Stomach smooth muscle (tissue), 2 donors: Measurements from ENCODE around the gene LAMTOR1.
"Not testable (repeated sequence)": the region's sequence is repeated elsewhere in the genome, so short reads cannot be mapped to it uniquely, and the experiment has no call there.

Experiments
- H3K27ac ChIP-seq: one replicate; pipeline ENCODE4 v1.7.0; 2013; ENCODE audit warnings: mild to moderate bottlenecking, low read length, inconsistent platforms
- H3K27me3 ChIP-seq, 2 donors: one replicate each; pipeline ENCODE4 v1.7.0; 2013; ENCODE audit warnings: low read length in 2 of 2; ENCODE audit not compliant: insufficient read depth in 2 of 2, control insufficient read depth in 1 of 2
- H3K36me3 ChIP-seq, 2 donors: one replicate each; pipeline ENCODE4 v1.7.0; 2013; ENCODE audit warnings: low read length in 2 of 2; ENCODE audit not compliant: control insufficient read depth in 2 of 2, insufficient read depth in 2 of 2
- H3K4me1 ChIP-seq: one replicate; pipeline ENCODE4 v1.7.0; 2013; ENCODE audit warnings: low read length; ENCODE audit not compliant: control insufficient read depth, insufficient read depth
- H3K4me3 ChIP-seq, 2 donors: one replicate each; pipeline ENCODE4 v1.7.0; 2013; ENCODE audit warnings: low read length in 2 of 2
- H3K9ac ChIP-seq, 2 donors: one replicate each; pipeline ENCODE4 v1.7.0; 2013; ENCODE audit warnings: low read length in 2 of 2, mild to moderate bottlenecking in 1 of 2
- H3K9me3 ChIP-seq, 2 donors: one replicate each; pipeline ENCODE4 v1.7.0; 2013; ENCODE audit warnings: low read length in 2 of 2; ENCODE audit not compliant: control insufficient read depth in 2 of 2
- donor health status: healthy.
- donor health status: Pancreatic carcinoma.

The LAMTOR1 gene

DNA sequence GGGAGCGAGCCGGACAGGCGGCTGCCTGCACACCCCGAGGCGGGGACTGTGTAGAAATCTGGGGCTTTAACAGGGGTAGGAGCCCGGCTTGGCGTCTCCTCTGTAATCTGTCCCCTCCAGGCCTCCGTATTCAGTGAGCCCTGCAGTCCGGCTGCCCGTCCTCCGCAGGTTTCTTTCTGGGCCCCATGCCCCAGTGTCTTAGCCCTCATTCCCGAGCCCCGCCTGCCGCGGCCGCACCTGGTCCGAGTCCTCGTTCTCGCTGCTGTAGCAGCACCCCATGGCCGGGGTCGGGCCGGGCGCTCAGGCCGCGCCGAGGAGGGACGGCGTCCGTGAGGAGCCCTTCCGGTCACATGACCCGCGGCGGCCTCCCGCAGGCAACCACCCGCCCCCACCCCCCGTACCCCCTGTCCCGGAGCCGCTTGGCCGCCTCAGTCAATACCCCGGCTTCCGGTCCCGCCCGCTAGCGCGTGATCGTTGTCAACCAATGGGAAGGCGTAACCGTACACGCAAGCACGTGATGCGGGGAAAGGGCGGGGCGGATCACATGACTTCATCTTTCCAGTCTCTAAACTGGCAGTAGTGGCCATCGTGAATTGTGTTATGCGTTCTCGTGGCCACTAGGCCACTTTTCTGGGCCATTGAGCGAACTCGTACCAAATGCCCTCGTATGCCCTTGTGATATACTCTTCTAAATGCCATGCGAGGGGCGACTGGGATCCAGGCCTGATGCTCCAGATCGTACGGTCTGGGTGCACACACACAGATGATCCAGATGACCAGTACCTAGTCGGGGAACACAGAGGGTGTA lies at the start of gene LAMTOR1:
Gene LAMTOR1, minus strand, starts transcription at position 352 of the 808 bp plus-strand sequence. Its CDS starts 73 bp downstream, at position 279.
- H3K9me3 ChIP-seq: no peaks in the 10 kb centered on the region

DNA sequence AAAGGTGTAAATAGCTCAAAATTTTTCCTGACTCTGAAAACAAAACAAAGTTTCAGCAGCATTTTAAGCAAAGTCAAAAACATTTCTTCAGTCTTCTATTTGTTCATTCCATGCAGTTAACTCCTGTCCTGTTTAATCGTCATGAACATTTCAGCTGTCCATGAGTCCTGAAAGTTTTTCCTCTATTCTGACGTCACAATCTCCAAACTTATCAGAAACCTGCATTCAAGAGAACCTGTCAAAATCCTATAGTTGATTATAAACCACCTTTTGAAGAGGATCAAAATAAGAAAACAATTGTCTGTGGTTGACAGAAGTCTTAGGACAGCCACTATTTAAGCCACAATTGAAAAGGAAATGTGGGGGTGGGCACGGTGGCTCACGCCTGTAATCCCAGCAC lies 47.8 kb upstream of the LAMTOR1 start:
- Histone ChIP-seq H3K4me3 (no peak overlapping the region), H3K27ac (no peak overlapping the region), H3K4me1 (no peaks in the 10 kb centered on the region), H3K9ac (no peak overlapping the region), H3K9me3 (no peaks in the 10 kb centered on the region), H3K27me3 (no peaks in the 10 kb centered on the region), H3K36me3 (no peaks in the 10 kb centered on the region)

More for the DNA sequence above, at the start of gene LAMTOR1:
- Histone ChIP-seq H3K27me3 (no peaks in the 10 kb centered on the region), H3K36me3 (peaks cover 9 to 26% of the 10 kb centered on the region in 2 donors), H3K27ac (peak within 1 kb of the TSS; percentile 94), H3K4me1 (peaks cover 42% of the 10 kb centered on the region), H3K4me3 (peak within 1 kb of the TSS; percentile 80 to 98), H3K9ac (peak within 1 kb of the TSS; percentile 81 to 98)

DNA sequence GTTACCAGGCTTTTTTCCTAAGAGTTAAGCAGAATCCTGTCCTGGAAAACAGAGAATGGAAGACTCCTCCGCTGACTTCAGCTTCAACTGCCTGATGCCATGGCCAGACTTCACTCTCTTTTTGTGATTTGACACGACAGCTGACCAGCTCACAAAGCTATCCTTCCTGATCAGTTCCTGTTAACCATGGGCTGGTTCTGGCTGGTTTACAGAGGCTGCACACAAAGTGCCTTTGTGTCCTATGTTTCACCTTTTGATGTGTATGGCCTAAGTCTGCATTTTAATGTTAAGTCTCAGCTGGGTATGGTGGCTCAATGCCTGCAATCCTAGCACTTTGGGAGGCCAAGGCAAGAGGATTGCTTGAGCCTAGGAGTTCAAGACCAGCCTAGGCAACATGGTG lies 43.5 kb upstream of the LAMTOR1 start:
- no peak overlapping the region for H3K27ac ChIP-seq
- no peak overlapping the region for H3K9ac ChIP-seq
- H3K36me3 ChIP-seq: no peaks in the 10 kb centered on the region
- H3K4me1 ChIP-seq: no peaks in the 10 kb centered on the region
- no peaks in the 10 kb centered on the region for H3K9me3 ChIP-seq
- no peak overlapping the region for H3K4me3 ChIP-seq
- no peaks in the 10 kb centered on the region for H3K27me3 ChIP-seq

DNA sequence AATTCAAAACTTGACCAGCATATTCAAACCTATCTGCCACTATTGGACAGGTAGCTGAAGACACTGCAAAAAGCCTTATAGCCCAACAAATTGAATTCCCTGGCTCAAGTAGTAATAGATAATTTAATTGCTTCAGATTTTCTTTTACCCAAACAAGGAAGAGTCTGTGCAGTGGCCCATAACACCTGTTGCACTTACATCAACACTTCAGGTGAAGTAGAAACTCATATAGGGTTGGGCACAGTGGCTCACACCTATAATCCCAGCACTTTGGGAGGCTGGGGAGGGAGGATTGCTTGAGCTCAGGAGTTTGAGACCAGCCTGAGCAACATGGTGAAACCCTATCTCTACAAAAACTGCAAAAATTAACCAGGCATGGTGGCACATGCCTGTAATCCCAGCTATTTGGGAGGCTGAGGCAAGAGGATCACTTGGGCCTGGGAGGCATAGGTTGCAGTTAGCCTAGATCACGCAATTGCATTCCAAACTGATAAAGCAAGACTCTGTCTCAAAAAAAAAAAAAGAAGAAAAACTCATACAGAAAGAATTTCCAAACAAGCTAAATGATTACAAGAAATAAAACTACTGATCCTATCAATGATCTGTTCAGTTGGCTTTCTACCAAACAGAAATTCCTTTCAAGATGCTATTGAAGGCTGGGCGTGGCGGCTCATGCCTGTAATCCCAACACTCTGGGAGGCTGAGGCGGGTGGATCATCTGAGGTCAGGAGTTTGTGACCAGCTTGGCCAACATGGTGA lies 41.9 kb upstream of the LAMTOR1 start:
- Histone ChIP-seq H3K36me3 (no peaks in the 10 kb centered on the region), H3K4me1 (no peaks in the 10 kb centered on the region), H3K9ac (no peak overlapping the region), H3K27ac (no peak overlapping the region), H3K27me3 (no peaks in the 10 kb centered on the region), H3K9me3 (no peaks in the 10 kb centered on the region), H3K4me3 (no peak overlapping the region)

DNA sequence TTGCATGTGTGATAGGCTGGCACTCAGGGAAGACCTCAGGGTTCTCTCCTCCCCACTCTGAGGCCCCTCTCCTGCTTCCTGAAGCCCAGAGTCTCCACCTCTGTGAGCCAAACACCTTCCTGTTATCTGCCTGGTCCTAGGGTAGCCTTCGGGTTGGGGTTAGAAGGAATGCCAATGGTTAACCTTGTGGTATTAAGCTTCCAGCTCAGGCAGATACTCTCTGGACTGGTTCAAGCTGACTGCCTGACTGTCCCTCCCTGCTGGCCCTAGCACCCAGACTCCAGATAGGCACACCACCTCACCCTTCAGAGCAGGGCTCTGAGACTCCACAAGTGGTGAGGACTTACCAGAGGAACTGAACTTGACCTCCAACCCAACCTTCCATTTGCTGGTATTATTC lies 39.4 kb upstream of the LAMTOR1 start:
- not testable (repeated sequence) for H3K4me3 ChIP-seq, H3K27me3 ChIP-seq, H3K36me3 ChIP-seq, H3K9me3 ChIP-seq, H3K4me1 ChIP-seq, H3K9ac ChIP-seq, H3K27ac ChIP-seq

DNA sequence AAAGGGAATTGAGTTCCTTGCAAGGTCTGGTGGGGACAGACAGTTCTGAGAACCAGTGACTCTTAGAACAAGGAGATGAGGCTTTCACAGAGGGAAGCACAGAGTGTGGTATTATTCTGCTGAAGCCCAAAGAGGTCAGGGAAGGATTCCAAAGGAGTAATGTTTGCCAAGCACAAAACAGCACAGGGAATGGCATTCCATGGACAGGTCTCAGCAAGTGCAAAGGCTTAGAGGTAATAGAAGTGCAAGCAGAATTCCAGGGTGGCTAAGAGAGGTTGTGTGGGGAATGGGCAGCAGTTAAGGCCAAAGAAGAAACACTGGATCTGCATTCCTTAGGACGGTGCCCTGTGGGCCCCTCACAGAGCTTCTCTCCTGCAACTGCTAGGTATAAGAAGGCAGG lies 39.0 kb upstream of the LAMTOR1 start:
- H3K27me3 ChIP-seq, H3K9ac ChIP-seq, H3K27ac ChIP-seq, H3K36me3 ChIP-seq, H3K9me3 ChIP-seq, H3K4me1 ChIP-seq, H3K4me3 ChIP-seq: not testable (repeated sequence)

DNA sequence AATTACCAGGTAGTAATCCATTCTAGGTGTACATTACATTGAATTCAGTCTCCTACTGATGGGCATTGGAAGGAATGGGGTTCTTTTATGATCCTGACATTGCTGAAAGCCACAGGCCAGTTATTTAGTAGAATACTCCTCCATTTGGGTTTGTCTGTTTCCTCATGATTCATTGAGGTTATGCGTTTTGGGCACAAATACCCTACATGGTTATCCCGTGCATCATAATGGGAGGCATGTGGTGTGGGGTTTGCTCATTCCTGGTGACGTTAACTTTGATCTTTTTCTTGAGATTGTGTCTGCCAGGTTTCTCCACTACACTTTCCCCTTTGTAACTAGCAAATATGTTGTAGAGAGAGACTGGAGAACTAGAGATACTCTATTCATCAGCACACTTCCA lies 38.0 kb upstream of the LAMTOR1 start:
- H3K27ac ChIP-seq: no peak overlapping the region
- H3K4me1 ChIP-seq: no peaks in the 10 kb centered on the region
- no peak overlapping the region for H3K4me3 ChIP-seq
- no peaks in the 10 kb centered on the region for H3K36me3 ChIP-seq
- H3K27me3 ChIP-seq: no peaks in the 10 kb centered on the region
- no peaks in the 10 kb centered on the region for H3K9me3 ChIP-seq
- H3K9ac ChIP-seq: no peak overlapping the region

DNA sequence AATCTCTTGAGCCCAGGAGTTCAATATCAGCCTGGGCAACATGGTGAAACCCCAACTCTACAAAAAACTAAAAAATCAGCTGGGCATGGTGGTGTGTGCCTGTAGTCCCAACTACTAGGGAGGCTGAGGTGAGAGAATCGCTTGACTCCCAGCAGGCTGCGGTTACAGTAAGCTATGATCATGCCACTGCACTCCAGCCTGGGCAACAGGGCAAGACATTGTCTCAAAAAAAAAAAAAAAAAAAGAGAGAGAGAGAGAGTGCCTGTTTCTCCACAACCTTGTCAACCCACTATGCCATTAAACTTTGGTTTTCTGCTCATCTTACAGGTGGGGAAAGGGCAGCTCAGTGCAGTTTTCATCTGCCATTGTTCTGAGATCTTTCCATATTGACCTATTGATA lies 37.6 kb upstream of the LAMTOR1 start:
- Histone ChIP-seq H3K9ac (no peak overlapping the region), H3K27ac (no peak overlapping the region), H3K4me3 (no peak overlapping the region), H3K9me3 (no peaks in the 10 kb centered on the region), H3K4me1 (no peaks in the 10 kb centered on the region), H3K27me3 (no peaks in the 10 kb centered on the region), H3K36me3 (no peaks in the 10 kb centered on the region)

DNA sequence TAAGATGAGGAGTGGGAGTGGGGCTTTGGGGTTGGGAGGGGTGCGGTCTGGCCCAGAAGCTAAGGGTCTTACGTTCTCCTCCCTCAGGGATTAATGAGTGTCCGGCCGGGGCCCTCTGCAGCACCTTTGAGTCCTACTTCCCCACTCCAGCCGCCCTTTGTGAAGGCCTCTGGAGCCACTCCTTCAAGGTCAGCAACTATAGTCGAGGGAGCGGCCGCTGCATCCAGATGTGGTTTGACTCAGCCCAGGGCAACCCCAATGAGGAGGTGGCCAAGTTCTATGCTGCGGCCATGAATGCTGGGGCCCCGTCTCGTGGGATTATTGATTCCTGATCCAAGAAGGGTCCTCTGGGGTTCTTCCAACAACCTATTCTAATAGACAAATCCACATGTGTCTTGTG lies 36.4 kb upstream of the LAMTOR1 start:
- H3K27ac ChIP-seq: no peak overlapping the region
- no peaks in the 10 kb centered on the region for H3K9me3 ChIP-seq
- no peak overlapping the region for H3K9ac ChIP-seq
- H3K4me3 ChIP-seq: no peak overlapping the region
- H3K27me3 ChIP-seq: no peaks in the 10 kb centered on the region
- H3K36me3 ChIP-seq: no peaks in the 10 kb centered on the region
- no peaks in the 10 kb centered on the region for H3K4me1 ChIP-seq

DNA sequence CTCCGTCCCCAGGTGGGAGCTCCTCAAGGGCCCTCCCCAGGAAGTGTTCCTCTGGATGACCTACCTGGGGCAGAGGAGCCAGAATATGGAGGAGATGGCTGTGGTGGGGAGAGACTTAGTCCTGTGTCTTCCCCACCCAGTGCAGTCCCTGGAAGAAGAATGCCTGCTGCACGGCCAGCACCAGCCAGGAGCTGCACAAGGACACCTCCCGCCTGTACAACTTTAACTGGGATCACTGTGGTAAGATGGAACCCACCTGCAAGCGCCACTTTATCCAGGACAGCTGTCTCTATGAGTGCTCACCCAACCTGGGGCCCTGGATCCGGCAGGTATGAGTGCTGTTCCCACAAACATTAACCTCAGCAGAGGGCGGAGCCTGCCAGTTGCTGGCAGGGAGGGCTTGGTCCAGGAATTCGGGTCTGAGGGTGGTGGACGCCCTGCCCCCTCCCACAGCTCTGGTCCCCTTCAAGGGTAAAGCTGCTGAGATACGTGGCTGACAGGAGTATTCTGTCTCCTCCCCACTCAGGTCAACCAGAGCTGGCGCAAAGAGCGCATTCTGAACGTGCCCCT lies 35.8 kb upstream of the LAMTOR1 start:
- no peak overlapping the region for H3K9ac ChIP-seq
- H3K9me3 ChIP-seq: no peaks in the 10 kb centered on the region
- no peaks in the 10 kb centered on the region for H3K27me3 ChIP-seq
- H3K36me3 ChIP-seq: no peaks in the 10 kb centered on the region
- no peak overlapping the region for H3K4me3 ChIP-seq
- H3K27ac ChIP-seq: no peak overlapping the region
- no peaks in the 10 kb centered on the region for H3K4me1 ChIP-seq
